HG02870 (cell line): ENCODE results near the gene ATP1A3.
A peak's percentile ranks its signal among the peaks of the same experiment; 100 is the strongest.
"Not testable (repeated sequence)": the region's sequence is repeated elsewhere in the genome, so short reads cannot be mapped to it uniquely, and the experiment has no call there.

ENCODE experiments used
- ATAC-seq: cut with Tn5 transposase; IDR thresholded peaks from one replicate; pipeline ENCODE4 v1.9.1; 2021; ENCODE audit warnings: mild to moderate bottlenecking, moderate library complexity; ENCODE audit not compliant: unreplicated experiment

Gene ATP1A3

DNA sequence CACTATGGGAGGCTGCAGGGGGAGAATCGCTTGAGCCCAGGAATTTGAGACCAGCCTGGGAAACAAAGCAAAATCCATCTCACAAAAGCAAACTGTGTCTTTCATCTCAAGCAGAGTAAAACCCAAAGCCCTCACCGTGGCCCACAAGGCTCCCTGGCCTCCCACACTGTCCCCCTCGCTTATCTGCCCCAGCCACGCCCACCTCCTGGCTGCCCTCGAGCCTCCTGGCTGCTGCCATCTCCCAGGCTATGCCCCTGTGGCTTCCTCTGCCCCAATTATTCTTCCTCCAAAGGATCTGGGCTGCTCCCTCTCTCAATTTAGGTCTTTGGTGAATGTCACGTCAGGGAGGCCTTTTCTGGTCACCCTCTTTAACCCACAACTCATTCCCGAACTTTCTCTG lies 38.5 kb downstream of the ATP1A3 start:
- no peak for ATAC-seq

DNA sequence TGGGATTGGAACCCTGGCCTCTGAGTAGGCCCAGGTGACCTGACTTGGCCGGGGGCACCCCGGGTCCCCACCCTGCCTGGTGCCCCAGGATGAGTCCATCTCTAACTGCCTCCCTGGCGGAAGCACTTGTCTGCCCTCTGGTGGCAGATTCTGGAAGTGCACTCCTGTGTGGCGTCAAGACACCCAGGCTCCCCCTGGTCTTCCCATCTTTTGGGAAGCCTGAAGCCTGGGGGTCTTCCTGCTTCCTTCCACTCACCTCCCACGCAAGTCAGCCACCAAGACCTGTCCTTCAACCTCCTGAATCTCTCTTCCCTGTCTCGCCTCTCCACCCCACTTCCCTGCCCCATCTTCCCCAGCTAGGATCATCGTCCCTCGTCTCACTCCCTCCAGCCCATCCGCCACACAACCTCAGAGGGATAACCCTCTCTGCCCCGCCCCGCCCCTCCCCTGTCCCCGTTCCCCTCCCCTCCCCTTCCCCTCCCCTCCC lies 42.3 kb downstream of the ATP1A3 start:
- no peak for ATAC-seq

DNA sequence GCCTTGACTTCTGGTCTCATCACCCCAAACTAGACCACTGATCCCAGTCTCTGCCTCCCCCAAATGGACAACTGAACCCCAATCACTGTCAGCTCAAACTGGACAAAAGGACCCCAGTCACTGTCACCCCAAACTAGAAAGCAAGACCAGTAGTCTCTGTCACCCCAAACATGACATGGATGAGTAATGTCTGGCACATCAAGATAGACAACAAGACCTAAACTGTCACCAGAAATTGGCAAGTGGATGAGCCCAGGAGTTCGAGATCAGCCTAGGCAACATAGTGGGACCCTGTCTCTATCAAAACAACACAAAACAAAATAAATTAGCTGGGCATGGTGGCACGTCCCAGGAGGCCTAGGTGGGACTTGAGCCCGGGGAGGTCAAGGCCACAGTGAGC lies 46.9 kb downstream of the ATP1A3 start:
- ATAC-seq: no peak

DNA sequence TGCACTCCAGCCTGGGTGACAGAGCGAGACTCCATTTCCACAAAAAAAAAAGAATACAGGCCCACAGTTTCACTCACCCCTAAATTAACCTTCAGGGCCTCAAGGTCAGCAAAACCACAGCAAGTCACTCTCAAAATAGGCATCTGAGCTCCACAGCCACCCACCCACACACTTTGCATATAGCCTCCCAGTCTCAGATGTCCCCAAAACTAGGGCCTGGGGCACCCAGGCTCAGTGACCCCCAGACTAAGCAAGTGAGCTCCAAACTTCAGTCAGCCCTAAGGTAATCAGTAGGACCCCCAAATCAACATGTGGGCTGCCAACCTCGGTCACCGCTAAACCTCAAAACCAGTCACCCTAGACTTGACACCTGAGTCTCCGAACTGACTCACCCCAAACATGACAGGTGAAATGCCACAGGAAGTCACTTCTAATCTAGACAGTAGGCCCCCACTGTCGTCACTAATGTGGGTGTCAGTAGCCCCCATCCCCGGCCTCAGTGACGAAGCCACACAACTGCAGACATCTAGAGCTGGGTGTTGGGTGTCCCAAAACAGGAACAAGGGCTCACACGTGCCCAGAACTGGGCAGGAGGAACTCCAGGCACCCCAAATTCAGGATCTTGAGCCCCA lies 48.8 kb downstream of the ATP1A3 start:
- peak; percentile 67 for ATAC-seq

DNA sequence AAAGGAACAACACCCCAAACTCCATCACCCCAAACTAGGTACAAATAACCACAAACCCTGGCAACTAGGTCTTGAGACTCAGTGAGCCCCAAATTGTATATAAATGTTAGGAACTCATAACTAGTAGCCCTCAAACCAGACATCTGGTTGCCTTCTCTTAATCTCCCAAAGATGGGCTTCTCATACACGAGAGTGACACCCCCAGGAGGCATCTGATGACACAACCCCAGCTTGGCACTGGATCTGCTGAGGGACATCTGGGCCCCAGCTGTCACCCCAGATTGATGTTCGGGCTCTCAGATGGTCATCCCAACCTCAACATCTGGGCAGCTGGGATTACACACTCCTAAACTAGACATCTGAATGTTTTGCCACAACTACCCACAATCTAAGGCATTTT lies 49.7 kb downstream of the ATP1A3 start:
- ATAC-seq: no peak

DNA sequence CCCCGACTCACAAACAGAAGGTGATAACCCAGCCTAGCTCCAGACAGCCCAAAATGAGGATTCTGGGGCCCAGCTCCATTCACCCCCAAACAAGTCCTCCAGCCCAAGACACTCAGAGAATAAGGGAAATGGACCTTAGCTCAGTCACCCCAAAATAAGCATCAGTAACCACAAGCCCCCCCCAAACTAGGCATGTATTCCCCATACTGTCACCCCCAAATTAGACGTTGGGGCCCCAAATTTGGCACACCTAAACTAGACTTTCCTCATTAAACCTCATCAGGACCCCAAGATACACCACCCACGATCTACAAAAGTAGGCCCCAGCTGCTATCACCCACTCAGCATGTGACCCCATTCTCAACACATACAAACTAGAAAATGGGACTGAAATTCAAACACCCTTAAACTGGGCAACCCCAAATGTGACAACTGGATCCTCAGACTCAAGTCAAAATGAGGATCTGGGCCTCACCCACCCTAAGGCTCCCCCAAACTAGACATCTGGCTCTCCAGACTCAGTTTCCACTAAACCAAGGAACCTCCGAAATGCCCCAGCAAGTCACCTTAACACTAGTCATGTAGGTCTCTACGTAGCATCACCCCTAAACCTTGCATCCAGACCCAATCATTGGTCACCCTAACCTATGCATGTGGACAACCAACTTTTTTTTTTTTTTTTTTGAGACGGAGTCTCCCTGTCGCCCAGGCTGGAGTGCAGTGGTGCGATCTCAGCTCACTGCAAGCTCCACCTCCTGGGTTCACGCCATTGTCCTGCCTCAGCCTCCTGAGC lies 52.4 kb downstream of the ATP1A3 start:
- ATAC-seq: no peak

DNA sequence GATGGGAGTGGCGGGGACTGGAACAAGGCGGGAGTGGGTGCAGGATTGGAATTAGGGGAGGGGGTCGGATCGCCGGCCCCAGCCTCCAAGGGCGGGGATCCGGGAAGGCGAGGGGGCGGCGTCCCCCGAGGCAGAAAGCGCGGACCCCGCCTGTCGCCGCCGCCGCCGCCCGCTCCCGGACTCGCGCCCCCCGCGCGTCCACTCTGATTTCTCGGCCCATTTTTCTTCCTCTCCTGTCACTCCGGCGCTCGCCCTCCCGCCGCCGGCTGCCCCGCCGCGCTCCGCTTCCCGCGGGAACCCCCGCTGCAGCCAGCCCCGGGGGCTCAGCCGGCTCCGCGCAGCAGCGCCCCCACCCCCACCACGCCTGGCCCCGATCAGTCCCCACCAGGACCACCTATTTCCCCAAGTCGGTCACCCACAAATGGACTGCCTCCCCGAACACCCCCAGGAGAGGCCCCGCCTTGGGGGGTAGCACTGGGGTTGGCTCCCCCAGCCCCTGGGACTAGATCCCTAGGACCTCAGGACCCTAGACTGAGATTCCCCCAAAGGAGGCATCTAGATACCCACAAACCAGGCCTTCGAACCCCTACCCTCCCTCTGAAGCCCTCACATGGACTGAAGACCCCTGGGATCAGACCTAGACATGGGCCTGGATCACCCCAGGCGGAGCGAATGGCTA lies 53.2 kb downstream of the ATP1A3 start:
- ATAC-seq: no peak

DNA sequence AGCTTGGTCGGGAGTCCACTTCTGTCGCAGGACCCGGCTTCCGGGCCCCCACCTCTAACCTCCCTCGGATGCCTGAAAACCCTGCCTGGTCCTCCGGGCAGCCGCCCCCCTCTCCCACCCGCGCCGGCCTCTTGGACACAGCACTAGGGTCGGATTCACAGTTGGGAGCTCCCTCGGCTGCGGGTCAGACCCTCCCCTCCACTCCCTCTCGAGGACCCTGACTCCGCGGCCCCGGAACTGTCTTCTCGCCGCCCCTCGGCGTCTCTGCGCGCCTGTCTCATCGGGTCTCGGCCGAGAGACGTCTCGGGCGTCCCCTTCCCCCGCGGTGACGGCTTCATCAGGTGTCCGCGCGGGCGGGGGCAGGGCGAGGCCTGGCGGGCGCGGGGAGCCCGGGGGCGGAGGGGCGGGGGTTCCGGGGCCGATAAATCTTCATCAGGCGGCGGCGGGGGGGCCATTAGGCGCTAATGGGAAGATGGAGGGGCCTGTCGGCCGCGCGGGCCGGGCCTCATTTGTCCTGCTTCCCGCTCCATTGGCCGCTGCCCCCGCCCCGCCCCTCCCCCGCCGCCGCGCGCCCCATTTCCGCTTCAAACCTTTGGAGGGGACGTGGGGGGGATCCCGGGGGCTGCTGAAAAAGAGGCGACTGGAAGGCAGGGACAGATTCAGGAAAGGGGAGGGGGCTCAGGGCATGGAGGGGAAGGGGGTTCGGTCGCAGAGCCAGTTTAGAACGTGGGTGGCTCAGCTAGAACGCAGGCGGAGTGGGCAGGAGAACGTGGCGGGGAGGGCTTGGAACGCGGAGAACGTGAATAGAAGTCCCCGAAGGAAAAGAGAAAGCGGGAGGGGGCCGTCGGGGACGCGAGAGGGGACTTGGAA lies 53.9 kb downstream of the ATP1A3 start:
- no peak for ATAC-seq

DNA sequence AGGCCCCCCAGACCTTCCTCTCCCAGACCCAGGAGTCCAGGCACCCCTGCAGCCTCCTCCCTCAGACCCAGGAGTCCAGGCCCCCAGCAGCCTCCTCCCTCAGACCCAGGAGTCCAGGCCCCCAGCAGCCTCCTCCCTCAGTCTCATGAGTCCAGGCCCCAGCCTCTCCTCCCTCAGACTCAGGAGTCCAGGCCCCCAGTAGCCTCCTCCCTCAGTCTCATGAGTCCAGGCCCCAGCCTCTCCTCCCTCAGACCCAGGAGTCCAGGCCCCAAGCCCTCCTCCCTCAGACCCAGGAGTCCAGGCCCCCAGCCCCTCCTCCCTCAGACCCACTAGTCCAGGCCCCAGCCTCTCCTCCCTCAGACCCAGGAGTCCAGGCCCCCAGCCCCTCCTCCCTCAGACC lies 54.8 kb downstream of the ATP1A3 start:
- ATAC-seq: not testable (repeated sequence)

DNA sequence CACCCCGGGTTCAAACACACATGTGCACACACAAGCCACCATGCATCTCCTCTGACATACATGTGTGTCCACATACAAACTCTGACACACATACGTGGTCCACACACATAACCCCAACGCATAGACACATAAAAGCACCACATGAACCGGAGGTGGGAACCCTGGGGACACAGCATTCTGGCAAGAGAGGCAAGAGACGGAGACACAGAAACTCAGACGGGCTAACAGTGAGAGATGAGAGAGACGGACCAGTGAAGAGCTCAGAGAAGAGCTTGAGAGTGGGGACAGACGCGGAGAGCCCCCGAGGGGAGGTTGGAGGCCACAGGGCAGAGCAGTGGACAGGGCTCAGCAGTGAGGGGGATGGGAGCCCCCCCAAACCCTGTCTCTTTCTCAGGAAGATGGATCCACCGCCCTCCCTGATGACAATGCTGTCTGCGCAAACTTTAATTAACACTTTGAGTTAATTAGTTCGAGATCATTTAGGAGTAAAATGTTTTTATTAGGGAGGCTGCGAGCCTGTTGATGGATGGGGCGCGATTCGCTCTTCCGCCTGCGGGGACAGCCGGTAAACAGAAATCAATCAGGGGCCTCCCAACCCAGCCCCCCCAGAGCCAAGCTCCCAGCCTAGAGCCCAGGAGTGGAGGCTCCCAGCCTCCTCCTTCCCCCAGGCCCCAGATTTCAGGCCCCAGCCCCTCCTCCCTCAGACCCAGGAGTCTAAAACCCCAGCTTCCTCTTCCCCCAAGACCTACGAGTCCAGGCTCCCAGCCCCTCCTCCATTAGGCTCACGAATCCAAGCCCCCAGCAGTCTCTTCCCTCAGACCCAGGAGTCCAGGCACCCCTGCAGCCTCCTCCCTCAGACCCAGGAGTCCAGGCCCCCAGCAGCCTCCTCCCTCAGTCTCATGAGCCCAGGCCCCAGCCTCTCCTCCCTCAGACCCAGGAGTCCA lies 56.2 kb downstream of the ATP1A3 start:
- no peak for ATAC-seq

DNA sequence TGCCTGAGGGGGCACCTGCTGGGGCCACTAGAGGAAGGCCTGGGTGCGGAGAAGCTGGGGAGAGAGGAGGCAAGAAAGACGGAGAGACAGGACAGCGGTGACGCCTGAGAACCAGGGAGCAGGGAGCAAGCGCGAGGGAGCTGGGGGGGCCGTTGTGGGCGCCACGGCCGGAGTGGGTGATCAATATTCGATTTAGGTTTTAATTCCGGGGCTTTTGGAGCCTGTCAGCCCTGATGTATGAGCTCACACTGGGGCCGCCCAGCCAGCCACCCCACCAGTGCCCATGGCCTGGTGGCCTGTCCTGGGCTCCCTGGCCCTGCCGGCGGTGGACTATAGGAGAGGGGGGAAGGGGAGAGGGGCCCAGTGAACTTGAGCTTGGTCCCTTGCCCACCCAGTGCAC lies 57.1 kb downstream of the ATP1A3 start:
- ATAC-seq: no peak

DNA sequence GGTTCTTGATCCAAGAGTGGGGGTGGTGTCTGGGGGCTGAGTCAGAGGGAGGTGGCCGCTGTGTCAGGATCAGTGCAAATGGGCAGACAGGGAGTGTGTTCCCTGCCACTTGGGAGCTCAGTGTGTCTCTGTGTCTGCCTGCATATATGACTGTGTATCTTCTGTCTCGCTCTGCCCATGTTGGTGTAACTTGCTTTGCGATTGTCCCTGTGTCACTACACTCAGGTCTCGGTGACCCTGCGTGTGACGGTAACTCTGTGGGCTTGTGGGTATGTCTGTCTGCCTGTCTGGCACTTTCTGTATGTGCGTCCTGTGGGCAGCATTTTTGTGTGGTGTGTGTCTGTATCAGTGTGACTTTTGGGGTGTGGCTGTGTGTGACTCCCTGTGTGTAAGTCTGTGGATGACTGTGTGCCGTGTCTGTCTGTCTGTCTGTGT lies 57.6 kb downstream of the ATP1A3 start:
- no peak for ATAC-seq

DNA sequence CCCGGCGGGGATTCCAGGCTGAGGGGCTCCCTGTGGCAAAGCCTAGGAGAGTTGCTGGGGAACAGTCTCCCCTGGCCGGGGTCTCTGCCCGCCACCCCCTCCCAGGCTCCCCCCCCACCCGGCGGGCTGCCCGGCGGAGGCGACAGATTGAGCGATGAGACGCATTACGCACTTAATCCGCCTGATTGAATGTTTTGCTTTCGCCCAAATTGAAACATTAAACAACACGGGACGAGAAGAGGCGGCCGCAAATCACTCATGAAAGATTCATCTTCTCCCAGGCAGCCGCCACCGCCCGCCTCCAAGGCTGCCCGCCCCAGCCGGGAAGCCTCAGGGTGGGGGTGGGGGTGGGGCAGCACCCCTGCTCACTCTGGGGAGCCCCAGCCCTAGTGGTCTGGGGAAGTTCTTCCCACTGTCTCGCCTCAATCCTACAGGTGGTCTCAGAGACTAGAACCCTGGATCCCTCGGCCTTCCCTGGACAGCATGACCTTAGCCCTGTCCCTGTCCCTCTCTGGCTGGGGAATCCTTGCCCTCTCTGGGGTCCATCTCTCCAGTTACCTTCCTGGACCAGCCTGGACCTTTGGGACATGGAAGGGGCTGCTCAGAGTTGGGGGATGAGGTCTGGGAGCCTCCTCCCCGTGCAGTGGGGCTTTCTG lies 58.1 kb downstream of the ATP1A3 start:
- ATAC-seq: no peak

DNA sequence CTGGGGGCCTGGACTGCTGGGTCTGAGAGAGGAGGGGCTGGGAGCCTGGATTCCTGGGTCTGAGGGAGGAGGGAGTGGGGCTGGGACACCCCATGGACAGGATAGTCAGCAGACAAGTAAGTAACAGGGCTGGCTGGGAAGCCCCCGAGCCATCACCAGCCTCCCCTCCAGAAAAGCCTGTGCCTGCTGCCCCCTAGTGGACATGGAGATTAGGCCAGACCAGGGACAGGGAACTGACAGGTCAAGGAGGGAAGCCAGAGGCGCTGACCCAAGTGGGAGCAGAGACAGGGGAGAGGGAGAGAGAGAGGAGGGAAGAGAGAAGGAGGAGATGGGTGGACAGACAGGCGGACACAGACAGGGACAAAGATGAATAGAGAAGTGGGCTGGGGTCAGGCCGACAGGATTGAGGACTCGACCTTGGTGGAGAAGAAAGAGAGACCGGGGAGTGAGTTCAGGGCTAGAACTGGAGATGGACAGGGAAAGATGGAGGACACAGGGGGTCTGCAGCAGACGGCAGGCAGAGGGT lies 59.1 kb downstream of the ATP1A3 start:
- ATAC-seq: no peak

DNA sequence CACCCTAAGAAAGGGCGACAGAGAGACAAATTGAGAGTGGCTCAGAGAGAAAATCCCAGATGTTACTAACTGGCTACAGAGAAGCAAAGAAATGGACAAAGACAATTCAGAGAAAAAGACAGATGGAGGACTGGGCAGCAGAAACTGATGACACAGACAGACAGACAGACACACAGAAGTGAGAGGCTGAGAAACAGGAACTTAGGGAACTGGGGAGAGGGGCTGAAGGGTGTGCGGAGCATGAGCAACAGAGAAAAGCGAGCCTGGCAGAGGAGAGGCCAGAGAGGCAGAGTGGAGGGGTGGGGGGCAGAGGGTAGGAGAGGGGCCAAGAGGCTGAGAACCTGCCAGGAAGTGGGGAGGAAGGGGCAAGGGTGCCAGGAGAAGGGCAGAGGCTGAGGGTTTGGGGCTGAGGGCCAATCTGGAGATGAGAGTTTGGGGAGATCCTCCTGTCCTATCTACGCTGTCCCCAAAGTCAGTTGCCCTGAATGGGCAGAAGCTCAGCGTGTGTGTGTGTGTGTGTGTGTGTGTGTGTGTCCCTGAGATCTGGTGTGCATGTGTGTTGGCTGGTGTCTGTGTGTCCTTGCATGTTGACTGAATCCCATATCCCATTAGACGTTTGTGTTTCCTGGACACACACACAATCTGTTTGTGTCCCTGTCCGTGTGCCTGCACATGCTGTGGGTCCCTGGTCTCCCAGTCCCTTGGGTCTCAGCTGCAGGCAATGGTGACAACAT lies 60.2 kb downstream of the ATP1A3 start:
- ATAC-seq: no peak

DNA sequence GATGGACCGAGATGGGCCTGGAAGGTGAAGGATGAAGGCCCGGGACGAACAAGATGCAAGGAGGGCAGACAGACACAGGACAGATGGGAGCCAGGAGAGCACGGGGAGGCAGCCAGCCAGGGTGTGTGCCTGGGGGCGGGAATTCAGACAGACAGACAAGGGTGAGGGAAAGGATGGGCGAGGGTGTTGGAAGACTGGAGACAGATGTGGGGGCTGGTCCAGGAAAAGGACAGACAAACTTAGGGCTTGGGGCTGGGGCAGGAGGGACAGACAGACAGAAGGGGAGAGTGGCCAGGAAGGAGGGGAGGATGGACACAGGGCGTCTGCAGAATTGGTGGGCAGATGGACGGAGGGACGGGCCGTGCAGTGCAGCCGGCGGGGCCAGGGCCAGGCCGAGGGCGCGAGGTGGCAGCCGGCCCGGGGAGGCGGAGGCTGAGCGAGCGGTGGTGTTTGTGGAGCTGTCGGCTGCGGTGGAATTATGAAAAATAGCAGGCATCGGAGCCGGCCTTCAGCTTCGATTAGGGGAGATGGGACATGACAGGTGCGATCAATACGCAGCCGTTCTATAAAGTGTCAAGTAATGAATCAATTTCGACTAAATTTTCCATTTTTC lies 61.2 kb downstream of the ATP1A3 start:
- ATAC-seq: no peak

DNA sequence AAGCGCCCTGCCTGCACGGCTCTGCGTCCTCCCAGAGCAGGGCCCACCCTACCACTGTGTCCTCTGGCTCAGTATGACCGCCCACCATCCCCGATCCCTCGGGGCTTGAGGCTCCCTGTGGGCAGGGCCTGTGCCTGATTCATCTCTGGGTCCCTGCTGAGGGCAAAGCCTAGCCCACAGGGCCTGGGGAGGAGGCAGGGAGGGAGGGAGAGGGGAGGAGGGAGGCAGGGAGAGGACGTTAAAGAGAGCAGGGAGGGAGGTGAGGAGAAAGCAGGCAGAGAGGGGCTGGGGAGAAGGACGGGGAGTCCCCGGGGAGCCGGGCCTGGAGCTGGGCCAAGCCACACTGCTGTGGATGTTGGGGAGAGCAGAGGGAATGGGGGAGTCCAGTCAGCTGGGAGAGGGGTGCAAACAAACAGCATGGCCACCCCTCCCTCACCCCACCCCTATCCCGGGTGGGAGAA lies 61.7 kb downstream of the ATP1A3 start:
- no peak for ATAC-seq
